SKM-1 (cell line): Measurements from ENCODE around the gene SPRR2D.
"Not testable (repeated sequence)": the region's sequence is repeated elsewhere in the genome, so short reads cannot be mapped to it uniquely, and the experiment has no call there.

Source experiments
- DNase-seq: peaks from one replicate; lab custom pipeline; 2025; ENCODE audit not compliant: unreplicated experiment; lab: John Stamatoyannopoulos, UW

SPRR2D gene

GRCh38 chr1:153040950-153041631, at the start of gene SPRR2D:
TSS of gene SPRR2D (minus strand) at chr1:153041120. CDS start at chr1:153040346, 774 bp downstream.
- no peak for DNase-seq

GRCh38 chr1:153087652-153088051, 46.7 kb upstream of the SPRR2D start:
- no peak for DNase-seq

GRCh38 chr1:153081736-153082135, 40.8 kb upstream of the SPRR2D start:
- no peak for DNase-seq

- no peak for DNase-seq
Measured at GRCh38 chr1:153072806-153073726, 32.1 kb upstream of the SPRR2D start.

- no peak for DNase-seq
Measured at GRCh38 chr1:153071511-153071910, 30.6 kb upstream of the SPRR2D start, which contains the start of gene SPRR2B. TSS of gene SPRR2B (minus strand) at chr1:153071611. CDS start at chr1:153070839, 772 bp downstream.

- DNase-seq, result no peak
Measured at GRCh38 chr1:153070243-153070642, 29.3 kb upstream of the SPRR2D start.

DNA sequence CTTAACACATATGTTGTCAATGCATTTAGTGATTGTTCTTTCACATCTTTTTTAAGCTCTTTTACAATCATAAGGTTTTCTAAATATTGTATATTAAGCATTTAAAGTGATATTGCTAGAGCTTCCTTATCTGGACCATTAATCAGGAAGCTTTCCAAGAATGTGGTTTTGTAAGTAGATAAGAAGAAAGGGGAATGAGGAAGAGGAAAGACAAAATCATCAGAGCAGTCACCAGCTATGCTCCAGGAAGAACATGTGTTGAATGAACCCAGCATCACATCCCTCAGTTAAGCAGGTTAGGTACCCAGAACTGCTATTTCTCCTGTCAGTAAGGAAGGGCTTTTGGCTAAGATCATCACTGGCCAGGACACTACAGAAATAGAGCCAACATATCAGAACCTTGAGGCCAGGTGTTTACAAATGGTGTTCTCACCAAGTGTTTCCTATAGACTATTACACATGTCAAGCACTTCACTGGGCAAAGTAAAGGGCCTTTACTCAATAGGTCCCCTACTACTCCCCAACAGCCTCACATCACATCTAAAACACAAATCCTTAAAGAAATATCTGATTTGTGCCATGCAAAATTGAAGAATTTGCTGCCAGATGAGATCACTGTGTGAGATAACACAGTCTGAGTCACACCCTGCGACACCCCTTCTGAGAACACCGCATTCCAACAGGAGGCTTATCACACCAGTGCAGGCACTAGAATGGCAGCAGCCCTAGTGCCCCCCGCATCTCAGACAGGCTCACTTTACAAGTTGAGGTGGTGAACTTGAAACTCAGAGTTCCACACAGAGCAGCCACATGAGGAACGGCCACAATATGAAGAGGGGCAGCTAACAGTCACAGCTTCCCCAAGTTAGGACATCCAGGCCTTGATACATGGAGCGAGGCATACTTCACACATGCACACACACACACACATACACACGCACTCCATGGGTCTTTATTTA, 18.2 kb upstream of the SPRR2D start:
- no peak for DNase-seq

DNA sequence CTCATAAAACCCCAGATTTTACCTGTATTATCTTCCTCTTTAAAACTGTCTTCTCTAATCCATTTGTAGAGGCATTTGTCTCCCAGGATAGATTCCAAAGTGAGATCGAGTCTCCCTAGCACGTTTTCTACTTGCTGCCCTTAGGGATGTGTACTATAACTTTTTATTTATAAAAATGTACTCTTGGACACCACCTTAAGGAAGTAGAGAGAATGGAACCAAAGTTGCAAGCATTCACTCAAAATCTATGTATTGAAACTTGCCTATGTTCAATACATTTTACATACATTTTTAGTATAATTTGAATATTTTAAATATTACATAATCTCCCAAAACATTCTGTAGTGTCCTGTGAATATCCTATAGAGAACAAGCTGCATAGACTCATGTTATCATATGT, 17.2 kb upstream of the SPRR2D start:
- DNase-seq, result no peak

DNA sequence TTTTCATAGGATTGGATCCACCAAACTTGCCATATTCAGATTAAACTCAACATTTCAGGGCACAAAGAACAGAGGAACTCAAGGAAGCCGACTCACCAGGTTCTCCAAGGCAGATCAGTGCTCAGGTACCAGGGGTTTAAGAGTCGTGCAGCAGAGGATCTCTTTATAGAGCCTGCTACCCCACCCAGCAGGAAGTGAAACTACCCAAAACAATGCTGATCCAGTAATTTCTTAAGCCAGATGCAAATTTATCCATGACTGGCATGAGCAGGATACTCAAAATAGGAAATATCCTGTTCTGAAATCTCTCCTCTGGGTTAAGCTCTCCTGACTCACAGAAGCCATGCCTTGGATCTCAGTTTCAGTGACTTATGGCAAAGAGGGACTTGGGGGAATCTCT, 16.5 kb upstream of the SPRR2D start, which contains the start of gene SPRR2A:
Gene SPRR2A, minus strand, starts transcription at position 138 of the 400 bp plus-strand sequence. CDS start 777 bp downstream, outside the sequence.
- no peak for DNase-seq

DNA sequence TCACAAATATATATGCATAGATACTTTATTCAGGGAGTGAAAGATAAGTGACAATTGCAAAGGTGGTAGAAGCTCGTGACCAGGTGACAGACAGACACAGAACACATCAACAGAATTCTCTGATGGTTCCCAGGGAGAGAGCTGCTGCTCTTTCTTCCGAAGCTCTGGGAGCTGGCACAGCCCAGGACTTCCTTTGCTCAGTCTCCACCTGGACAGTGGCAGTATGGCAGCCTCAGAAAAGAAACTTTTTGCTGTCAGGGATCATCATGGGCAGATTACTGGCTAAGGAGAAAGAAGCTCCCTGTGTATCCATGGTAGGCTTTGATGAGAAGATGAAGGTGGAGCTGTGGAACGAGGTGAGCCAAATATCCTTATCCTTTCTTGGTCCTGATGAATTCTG, 15.2 kb upstream of the SPRR2D start:
- DNase-seq, result not testable (repeated sequence)

- DNase-seq, result no peak
Measured at GRCh38 chr1:153049211-153049610, 8.3 kb upstream of the SPRR2D start.

DNA sequence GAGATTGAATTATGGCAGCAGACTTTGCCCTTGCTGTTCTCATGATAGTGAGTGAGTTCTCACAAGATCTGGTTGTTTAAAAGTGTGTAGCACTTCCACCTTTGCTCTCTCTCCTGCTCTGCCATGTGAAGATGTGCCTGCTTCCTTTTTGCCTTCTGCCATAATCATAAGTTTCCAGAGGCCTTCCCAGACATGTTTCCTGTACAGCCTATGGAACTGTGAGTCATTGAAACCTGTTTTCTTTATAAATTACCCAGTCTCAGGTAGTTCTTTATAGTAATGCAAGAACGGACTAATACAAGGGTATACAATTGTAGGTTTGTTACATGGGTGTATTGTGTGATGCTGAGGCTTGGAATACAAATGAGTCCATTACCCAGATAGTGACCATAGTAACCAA, 5.7 kb downstream of the SPRR2D start:
- no peak for DNase-seq

DNA sequence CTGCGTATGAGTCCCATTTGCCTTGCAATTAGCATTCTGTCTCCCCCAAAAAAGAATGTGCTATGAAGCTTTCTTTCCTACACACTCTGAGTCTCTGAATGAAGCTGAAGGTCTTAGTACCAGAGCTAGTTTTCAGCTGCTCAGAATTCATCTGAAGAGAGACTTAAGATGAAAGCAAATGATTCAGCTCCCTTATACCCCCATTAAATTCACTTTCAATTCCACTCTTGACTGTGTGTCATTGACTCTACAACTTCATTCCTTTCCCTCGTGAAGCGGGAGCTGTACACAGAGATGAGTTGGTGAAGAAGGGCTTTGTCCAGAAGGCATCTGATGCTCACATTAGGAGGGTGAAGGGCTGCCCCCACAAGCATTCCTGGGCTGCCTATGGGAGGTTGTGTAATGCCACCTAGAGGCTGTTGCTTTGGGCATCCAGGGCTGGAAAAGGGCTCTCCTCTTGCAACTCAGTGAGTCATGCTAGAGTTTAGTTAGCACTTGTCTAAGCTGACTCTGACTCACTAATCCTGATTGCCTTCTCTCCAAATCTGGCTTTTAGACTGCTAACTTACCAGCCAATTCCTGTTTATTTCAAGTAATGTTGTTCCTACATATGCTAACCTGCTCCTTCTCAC, 8.1 kb downstream of the SPRR2D start:
- DNase-seq, result no peak

GRCh38 chr1:153032073-153032472, 8.8 kb downstream of the SPRR2D start:
- no peak for DNase-seq

DNA sequence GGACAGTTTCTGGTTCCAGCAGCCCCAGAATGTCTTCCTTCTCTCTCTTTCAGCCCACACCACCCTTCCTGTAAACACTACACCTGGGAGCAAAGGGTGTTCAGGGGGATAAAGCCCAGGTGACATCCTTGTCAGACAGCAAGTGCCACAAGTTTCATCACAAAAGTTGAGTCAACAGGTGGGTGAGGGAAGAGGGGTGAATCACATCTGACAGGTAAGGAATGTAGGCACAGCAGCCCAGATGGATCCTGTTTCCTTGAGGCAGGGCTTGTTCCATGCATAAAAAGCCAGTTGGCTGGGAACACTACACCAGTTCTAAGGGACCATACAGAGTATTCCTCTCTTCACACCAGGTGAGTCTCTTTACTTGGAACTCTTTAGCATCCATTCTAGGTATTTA, 10.0 kb downstream of the SPRR2D start, which contains the start of gene SPRR1B:
Gene SPRR1B, plus strand, starts transcription at position 309 of the 400 bp plus-strand sequence. CDS start 1,143 bp downstream, outside the sequence.
- DNase-seq, result no peak

GRCh38 chr1:153028766-153029165, 12.2 kb downstream of the SPRR2D start:
- no peak for DNase-seq

DNA sequence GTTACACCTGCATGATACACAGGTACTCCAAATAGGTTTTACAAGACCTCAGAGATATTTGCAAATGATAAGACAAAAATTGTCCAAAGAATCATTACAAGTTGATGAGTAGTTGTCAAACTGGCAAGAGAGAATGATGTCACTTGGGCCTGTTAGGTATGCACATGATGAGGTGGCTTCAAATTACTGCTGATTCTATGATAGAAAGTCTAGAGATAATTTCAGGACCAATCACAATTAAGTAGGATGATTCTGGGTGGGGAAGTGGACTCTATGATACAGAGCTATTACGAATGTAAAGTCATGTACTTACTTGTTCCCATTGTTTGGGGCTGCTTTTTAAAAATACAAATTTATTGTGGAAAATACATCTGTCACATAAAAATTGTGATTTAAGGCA, 15.1 kb downstream of the SPRR2D start:
- DNase-seq, result no peak

GRCh38 chr1:153024413-153024812, 16.5 kb downstream of the SPRR2D start:
- no peak for DNase-seq

DNA sequence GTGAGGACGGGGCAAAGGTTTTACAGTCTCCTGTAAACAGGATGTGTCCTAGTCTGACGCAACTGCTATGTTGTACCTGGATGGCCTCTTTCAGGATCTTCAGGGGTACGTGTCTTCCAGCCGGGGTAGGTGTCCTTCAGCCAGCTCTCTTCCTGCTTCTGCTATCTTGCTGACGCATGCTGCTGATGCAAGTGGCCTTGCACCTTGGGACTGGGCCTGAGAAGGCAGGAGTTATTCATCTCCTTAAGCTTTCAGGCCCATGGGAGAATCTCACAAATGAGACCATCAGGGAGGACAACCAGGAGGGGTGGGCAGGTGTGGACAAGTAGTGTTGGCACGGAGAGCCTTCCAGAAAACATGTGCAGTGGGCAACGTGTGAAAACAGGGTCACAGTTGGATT, 17.8 kb downstream of the SPRR2D start:
- no peak for DNase-seq

DNA sequence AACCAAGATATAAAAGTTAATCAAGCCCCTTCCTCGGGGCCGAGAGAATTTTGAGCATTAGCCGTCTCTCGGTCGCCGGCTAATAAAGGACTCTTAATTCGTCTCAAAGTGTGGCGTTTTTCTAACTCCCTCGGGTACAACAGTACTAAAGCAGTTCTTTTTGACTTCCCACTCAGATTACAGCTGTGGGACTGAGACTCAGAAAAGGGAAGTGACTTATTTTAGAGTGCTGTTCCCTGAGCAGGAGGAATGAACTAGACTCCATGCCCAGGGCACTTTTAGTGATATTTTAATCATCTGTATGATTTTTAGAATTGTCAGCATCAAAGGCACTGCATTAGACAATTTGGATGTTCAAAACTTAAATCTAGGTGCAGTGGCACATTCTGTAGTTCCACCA, 18.6 kb downstream of the SPRR2D start:
- DNase-seq, result not testable (repeated sequence)
